ENCODE results near the gene ASTN2. TPM values are rescaled to one million over a fixed set of nuclear protein-coding genes. Genes with fewer than 3 reads are reported as not detected.

The ASTN2 gene
- total RNA-seq, 1 donor from 2014 or later: 0.53 TPM

DNA sequence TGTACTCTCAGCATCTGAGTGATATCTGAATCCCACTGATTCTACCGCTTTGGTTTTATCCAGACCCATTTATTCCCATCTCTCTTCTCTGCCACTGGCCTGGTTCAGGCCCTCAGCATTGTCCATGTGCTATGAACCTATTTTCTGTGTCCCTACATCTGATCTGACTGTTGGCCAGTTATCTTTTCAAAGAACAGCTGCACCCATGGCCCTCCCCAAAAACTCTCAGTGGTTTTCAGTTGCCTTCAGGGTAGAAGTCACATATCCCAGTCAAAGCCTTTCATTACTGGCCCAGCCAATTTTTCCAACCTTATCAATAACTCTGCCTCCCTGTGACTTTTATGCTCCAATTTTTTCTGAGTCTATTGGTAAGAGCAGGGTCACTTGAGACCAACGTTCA, 430.7 kb downstream of the ASTN2 start:
- DNase-seq (ENCODE audit: low read depth): no peak

DNA sequence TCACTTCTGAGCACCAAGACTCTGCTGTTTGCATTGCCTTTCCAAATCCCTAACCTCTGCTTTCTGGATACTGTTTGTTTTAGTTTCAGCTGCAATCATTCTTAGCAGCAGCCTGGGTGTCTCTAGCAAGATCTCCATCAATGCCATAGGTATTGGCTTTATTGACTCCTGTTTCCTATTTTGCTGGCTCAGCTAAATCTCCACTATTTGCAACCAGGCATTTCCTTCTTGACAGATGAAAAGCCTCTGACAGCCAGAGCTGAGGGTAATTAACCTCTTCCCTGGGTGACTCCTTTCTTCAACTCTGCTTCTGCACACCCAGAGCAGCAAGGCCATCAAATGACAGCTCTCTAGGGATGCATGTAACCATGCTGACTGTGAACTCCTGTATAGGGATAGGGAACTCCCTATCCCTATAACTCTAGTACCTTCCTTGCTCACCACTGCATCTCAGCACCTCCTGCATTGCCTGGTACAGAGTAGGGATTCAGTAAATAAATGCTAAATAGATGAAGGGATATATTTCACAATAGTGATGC, 434.2 kb downstream of the ASTN2 start:
- H3K4me3 ChIP-seq (ENCODE audit: low read depth, low read length): no peak overlapping the region
- no peaks in the 10 kb centered on the region for H3K27me3 ChIP-seq (ENCODE audit: control insufficient read depth, insufficient read depth, low read length)
- no peaks in the 10 kb centered on the region for H3K36me3 ChIP-seq (ENCODE audit: control insufficient read depth, insufficient read depth, low read length)
- TF ChIP-seq, protein P1, sequence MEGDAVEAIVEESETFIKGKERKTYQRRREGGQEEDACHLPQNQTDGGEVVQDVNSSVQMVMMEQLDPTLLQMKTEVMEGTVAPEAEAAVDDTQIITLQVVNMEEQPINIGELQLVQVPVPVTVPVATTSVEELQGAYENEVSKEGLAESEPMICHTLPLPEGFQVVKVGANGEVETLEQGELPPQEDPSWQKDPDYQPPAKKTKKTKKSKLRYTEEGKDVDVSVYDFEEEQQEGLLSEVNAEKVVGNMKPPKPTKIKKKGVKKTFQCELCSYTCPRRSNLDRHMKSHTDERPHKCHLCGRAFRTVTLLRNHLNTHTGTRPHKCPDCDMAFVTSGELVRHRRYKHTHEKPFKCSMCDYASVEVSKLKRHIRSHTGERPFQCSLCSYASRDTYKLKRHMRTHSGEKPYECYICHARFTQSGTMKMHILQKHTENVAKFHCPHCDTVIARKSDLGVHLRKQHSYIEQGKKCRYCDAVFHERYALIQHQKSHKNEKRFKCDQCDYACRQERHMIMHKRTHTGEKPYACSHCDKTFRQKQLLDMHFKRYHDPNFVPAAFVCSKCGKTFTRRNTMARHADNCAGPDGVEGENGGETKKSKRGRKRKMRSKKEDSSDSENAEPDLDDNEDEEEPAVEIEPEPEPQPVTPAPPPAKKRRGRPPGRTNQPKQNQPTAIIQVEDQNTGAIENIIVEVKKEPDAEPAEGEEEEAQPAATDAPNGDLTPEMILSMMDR (IDR thresholded peaks at IDR 0.05; ENCODE audit: insufficient read depth, low read length, severe bottlenecking): no peak
- FAIRE-seq: no peak
- DNase-seq (ENCODE audit: low read depth): no peak

More for the DNA sequence above, 430.7 kb downstream of the ASTN2 start:
- Histone ChIP-seq H3K36me3 (ENCODE audit: control insufficient read depth, insufficient read depth, low read length) (no peaks in the 10 kb centered on the region), H3K27me3 (ENCODE audit: control insufficient read depth, insufficient read depth, low read length) (no peaks in the 10 kb centered on the region), H3K4me3 (ENCODE audit: low read depth, low read length) (no peak overlapping the region)
- FAIRE-seq: no peak
- TF ChIP-seq, protein P1 (IDR thresholded peaks at IDR 0.05; ENCODE audit: insufficient read depth, low read length, severe bottlenecking): no peak

- no peaks in the 10 kb centered on the region for H3K36me3 ChIP-seq (ENCODE audit: control insufficient read depth, insufficient read depth, low read length)
- DNase-seq (ENCODE audit: low read depth): peak; percentile 45
- FAIRE-seq: no peak
- TF ChIP-seq, protein P1 (IDR thresholded peaks at IDR 0.05; ENCODE audit: insufficient read depth, low read length, severe bottlenecking): no peak
- no peak overlapping the region for H3K4me3 ChIP-seq (ENCODE audit: low read depth, low read length)
- H3K27me3 ChIP-seq (ENCODE audit: control insufficient read depth, insufficient read depth, low read length): no peaks in the 10 kb centered on the region
Observed at GRCh38 chr9:116979456-116979855, 435.4 kb downstream of the ASTN2 start.

DNA sequence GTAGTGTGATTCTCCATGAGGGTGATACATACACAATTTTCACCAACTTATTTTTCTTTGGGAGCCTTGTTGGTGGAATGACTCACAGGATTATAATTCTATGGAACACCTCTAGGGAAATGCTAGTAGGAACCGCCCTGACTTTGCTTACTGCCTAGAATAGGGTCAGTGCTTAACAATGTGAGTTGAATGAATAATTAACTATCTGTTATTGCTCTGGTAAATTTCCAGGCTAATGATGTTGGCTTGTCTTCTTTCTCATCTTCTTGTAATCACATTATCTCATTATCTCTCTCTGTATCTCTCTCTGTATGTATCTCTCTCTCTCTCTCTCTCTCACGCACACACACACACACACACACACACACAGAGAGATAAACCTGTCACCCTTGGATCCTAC, 436.7 kb downstream of the ASTN2 start:
- Histone ChIP-seq H3K36me3 (ENCODE audit: control insufficient read depth, insufficient read depth, low read length) (no peaks in the 10 kb centered on the region), H3K4me3 (ENCODE audit: low read depth, low read length) (no peak overlapping the region), H3K27me3 (ENCODE audit: control insufficient read depth, insufficient read depth, low read length) (no peaks in the 10 kb centered on the region)
- DNase-seq (ENCODE audit: low read depth) (peak; percentile 68), FAIRE-seq (no peak)
- TF ChIP-seq, protein P1 (IDR thresholded peaks at IDR 0.05; ENCODE audit: insufficient read depth, low read length, severe bottlenecking): no peak

DNA sequence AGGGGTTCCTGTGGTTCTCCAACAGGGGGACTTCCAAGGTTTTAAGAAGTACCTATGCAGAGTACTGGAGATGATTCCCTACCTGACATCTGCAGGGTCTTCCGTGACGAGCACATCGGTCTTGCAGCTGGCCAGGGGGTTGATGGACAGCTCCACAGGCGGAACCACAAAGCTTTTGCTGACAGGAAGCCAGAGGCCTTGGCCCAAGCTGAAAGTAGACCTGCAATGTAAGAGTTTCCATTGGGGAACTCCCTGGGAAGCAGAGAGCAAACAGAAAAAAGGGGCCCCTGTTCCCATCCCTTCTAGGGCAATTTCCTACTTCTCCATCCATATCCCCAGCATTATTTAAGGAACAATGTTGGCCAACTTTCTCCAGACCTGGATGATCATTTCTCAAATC, 439.7 kb downstream of the ASTN2 start:
- no peak overlapping the region for H3K4me3 ChIP-seq (ENCODE audit: low read depth, low read length)
- H3K27me3 ChIP-seq (ENCODE audit: control insufficient read depth, insufficient read depth, low read length): no peaks in the 10 kb centered on the region
- TF ChIP-seq, protein P1 (IDR thresholded peaks at IDR 0.05; ENCODE audit: insufficient read depth, low read length, severe bottlenecking): no peak
- FAIRE-seq (no peak), DNase-seq (ENCODE audit: low read depth) (no peak)
- no peaks in the 10 kb centered on the region for H3K36me3 ChIP-seq (ENCODE audit: control insufficient read depth, insufficient read depth, low read length)

DNA sequence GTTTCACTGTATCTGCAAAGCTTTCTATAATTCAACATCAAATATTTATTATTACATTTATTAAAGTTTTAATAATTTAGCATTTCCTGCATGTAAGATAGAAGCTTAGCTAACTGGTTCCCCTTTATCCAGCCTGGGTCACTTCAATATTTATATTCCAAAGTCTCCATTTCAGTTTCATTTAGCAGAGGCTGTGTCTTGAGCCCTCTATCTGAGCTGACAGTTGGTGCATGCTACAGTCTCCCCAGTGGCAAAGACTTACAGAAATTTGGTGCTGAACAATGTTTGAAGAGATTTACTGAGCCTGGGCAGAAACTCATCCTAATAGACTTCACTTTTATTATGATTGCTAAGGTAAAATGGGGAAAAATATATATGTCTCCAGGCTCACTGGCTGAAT, 448.7 kb downstream of the ASTN2 start:
- Histone ChIP-seq H3K36me3 (ENCODE audit: control insufficient read depth, insufficient read depth, low read length) (no peaks in the 10 kb centered on the region), H3K27me3 (ENCODE audit: control insufficient read depth, insufficient read depth, low read length) (no peaks in the 10 kb centered on the region), H3K4me3 (ENCODE audit: low read depth, low read length) (no peak overlapping the region)
- no peak for DNase-seq (ENCODE audit: low read depth)
- no peak for FAIRE-seq
- TF ChIP-seq, protein P1 (IDR thresholded peaks at IDR 0.05; ENCODE audit: insufficient read depth, low read length, severe bottlenecking): no peak

Measured in bronchial epithelial cell (primary cell).